HG03159 (cell line): Measurements from ENCODE around the gene SHROOM3.
A peak's percentile ranks its signal among the peaks of the same experiment; 100 is the strongest.
"Not testable (repeated sequence)": the region's sequence is repeated elsewhere in the genome, so short reads cannot be mapped to it uniquely, and the experiment has no call there.

ENCODE experiments used
- ATAC-seq: cut with Tn5 transposase; IDR thresholded peaks from one replicate; pipeline ENCODE4 v1.9.1; 2021; ENCODE audit warnings: mild to moderate bottlenecking, moderate library complexity; ENCODE audit not compliant: unreplicated experiment

SHROOM3 gene

DNA sequence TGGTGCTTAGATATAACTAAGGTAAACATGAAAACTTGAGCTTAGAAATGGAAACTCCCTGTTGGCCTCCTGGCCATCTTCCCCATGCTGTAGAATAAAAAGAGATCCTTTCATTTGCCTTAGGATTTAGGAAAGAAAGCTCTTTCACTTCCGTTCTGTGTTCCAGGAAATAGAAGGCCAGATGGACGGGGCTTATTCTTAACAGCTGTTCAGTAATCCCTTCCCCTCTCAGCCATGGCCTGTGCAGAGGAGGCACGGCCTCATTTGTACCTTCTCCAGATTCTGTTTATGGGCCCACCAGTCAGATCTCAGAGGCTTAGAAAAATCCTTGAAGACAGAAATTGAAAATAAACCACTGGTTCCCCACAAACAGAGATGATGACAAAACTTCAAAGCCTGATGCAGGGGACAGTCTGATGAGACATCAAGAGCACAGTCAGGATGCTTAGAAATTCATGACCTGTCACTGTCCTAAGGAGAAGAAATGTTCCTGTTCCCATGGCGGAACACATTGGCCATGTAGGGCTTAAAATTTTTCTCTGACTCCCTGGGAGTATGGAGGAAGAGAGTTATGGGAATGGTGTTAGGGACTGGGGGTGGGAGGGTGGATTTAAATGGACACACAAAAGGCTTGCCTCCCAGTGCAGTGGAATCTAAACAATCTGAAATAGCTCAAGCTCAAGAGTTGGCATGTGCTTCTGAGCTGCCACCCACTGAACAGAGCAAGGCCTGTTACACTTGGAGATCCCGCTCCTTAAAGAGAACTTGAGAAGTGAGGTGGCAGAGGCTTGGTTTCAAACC lies 274.1 kb downstream of the SHROOM3 start:
- ATAC-seq: no peak

DNA sequence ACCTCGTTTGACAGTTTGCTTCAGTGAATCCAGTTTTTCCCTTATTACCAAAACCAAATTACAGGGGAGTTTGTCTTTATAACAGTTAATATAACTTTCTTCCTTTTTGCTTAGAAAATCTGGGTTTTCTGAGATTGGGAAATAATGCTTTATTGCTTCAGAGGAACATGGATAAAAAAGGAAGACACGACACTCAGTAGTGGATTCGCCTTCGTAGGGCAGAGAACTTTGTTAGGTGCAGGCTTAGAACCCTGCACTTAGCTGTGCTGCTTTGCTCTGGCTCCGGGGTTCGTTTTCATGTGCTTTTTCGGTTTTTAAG lies 274.7 kb downstream of the SHROOM3 start:
- ATAC-seq: no peak

DNA sequence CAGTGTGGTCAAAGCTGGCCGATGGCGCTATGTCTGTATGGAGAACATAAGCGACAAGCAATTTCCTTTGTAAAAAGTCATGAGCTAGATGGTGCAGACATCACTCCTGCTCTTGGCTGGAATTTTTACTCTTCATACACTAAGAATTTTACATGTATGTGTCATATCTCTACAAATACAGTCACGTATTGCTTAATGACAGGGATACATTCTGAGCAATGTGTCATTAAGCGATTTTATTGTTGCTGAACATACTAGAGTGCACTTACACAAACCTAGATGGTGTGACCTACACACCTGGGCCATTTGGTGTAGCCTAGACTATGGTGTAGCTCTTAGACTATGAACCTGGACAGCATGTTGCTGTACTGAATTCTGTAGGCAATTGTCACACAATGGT lies 277.5 kb downstream of the SHROOM3 start:
- ATAC-seq: no peak

DNA sequence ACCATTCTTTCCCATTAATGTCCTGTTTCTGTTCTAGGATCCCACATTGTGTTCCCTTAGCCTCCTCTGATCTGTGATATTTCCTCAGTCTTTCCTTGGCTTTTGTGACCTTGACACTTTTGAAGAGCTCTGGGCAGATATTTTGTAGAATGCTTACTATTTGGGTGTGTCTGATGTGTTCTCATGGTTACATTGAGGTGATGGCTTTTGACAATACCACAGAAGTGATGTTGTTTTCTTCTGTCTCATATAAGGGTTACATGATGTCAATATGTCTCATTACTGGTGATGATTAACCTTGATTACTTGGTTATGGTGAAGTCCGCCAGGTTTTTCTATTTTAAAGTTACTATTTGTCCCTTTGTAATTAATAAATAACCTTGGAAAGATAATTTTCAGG lies 279.2 kb downstream of the SHROOM3 start:
- ATAC-seq: peak; percentile 65

DNA sequence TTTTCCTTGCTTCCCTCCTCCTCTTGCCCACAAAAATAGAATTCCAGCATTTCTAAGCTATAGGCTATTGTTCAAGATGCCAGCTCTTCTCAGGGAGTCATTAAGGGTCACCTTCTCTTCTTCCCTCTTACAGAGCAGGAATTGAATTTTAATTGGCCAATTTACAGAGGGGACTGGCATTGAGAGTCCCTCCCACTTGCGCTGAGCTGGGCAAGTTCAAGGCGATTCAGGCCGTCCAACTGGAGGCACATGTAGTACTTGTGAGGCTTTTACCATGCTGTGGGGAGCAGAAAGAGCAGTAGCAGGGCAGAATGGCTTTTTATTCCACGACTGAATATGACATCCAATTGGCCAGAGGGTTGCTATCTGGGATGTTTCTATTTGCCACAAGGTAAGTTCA lies 281.0 kb downstream of the SHROOM3 start:
- ATAC-seq: no peak

DNA sequence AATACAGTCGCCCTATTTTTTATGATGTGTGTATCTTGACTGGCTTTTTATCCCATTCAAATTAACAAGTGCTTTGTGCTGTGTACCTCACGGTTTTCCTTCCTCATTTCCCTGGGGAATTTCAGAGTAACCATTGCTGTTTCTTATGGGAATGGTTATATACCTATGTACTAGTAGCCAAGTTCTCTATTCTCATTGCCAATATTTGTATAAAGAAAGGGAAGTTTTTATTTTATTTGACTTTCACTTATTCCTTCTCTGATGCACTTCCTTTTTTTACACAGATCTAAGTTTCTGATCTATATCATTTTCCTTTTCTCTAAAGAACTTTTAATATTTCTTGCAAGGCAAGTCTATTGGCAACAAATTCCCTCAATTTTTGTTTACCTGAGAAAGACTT lies 281.6 kb downstream of the SHROOM3 start:
- no peak for ATAC-seq

DNA sequence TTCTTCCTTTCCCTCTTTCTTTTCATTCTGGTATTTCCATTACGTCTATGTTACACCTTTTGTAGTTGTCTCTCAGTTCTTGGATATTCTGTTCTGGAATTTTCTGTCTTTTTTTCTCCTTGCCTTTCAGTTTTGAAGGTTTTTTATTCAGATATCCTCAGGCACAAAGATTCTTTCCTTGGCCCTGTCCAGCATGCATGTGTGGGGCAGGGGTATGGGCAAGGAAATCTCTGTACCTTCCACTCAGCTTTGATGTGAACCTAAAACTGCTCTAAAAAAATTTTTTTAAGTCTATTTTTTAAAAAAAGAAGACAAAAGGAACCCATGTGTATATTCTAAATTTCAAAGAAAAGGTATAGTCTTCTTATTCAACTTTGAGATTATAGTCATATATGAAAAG lies 282.4 kb downstream of the SHROOM3 start:
- ATAC-seq: no peak

DNA sequence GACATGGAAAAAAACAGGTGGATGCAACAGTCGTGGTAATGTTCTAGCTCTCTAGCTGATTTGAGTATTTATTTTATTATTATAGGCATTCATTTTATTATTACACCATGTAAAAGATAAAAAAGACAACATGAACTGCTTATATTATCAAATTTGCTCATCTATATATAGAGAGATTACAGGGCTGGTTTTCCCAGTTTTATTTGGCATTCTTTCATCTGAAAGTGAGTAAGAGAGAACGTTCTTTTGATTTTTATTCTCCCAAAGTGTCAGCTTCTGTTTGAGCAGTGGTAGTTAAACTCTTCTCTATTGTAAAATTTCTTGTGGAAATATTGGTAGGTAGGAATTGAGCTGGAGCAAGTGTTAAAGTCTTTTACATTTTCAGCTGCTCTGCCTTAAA lies 283.0 kb downstream of the SHROOM3 start:
- no peak for ATAC-seq

DNA sequence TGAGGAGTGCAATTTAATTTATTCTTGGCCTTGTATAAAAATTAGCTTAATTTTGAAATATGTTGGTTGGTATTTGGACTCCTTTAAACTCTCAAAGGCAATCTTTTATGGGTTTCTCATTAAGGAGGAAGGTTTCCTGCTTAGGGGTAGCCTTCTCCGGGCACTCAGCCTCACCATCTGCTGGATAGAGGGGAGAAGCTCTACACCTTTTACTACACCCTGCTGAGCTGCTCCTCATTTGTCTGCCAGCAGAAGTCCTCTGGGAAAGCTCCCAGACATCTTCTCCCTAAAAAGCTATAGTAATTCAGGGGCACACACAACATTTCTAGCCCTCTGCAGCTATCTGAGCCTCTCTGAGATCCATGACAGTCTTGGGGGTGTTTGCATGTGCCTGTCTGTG lies 283.8 kb downstream of the SHROOM3 start:
- no peak for ATAC-seq

DNA sequence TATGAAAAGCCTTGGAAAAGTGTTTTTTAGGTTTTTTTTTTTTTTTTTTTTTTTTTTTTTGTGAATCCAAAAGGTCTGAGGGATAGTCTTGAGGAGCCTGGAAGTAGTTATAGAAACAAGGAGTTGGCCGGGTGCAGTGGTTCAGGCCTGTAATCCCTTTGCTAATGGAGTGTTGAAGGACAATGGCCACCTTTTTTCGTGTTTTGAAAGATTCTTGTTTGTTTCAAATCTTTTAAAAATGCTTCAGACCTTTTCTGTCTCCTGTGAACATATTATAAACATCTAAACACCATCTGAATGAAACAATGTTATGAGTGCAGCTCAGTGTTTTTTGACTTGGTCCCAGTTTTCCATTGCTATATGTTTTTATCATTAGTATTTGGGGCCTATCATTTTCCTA lies 285.1 kb downstream of the SHROOM3 start:
- no peak for ATAC-seq

DNA sequence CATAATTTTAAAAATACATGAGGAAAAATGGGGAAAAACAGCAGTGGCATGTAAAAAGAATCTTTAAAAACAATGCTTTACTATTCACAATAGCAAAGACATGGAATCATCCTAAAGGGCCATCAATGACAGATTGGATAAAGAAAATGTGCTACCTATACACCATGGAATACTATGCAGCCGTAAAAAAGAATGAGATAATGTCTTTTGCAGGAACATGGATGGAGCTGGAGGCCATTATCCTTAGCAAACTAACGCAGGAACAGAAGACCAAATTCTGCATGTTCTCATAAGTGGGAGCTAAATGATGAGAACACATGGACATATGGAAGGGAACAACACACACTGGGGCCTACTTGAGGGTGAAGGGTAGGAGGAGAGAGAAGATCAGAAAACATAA lies 287.1 kb downstream of the SHROOM3 start:
- not testable (repeated sequence) for ATAC-seq

DNA sequence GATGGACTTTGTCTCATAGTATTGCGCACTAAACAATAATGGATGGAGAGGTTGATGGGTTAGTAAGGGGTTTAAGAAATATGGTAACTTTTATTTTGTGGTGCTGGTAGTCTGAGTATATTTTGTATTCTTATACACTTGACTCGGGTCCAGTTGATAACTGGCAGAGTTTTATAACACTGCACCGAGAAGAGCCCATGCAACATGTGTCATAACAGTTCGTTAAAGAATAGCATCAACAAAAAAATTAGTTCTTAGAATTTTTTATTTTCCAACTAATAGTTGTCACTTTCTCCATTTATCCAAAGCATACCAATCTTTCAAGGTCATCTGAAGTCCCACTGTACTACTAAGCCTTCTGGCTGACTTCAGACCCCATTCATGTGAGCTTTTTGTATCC lies 287.8 kb downstream of the SHROOM3 start:
- ATAC-seq: peak; percentile 15

DNA sequence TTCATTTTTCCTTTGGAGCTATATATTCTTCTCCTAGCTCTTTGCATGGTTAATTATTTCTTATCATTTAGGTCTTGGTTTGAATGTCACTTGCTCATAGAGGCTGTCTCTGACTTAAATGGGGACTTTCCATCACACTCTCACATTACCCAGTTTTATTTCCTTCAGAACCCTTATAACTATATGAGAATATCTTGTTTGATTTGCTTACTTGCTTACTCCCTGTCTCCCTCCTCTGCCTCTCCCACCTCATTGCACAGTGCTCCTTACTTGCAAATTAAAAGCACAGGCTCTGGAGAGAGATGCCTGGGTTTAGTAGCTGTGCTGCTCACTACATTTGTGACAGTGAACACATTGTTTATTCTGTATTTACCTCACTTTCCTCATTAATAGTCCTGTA lies 288.3 kb downstream of the SHROOM3 start:
- peak; percentile 66 for ATAC-seq

DNA sequence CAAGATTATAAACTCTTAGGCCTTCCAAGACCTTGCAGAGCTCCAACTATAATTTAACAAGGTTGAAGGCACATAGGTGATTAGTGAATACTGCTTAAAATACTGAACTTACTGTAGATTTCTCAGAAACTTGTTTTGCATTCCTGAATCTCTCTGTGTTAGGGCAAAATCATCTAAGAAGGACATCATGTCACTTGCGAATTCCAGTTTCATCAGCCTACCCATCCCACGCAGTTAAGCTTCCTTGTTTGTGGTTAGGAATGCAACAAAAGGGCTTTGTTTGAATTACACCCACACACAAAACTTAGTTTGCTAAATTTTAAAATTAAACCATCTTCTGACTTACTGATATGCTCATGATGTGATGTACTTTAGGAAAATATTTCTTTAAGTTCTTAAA lies 288.9 kb downstream of the SHROOM3 start:
- ATAC-seq: no peak

DNA sequence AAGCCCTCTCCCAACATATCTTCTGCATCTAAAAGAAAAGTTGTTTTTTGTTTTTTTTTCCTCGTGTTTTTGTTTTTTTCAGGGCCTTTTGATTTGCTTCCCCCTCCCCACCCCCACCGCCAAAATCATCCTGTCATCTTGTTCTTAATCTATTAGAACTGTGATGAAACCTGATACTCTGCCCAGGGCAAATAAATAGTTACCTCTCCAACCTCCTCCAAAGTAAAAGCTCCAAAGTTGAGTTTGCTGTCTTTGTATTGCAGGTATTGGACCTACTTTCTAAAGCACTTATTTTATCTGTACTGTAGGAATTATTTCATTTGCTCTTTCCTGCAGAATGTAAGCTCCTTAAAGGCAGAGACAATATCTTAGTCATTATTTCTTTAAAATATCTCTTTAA lies 290.0 kb downstream of the SHROOM3 start:
- ATAC-seq: no peak

DNA sequence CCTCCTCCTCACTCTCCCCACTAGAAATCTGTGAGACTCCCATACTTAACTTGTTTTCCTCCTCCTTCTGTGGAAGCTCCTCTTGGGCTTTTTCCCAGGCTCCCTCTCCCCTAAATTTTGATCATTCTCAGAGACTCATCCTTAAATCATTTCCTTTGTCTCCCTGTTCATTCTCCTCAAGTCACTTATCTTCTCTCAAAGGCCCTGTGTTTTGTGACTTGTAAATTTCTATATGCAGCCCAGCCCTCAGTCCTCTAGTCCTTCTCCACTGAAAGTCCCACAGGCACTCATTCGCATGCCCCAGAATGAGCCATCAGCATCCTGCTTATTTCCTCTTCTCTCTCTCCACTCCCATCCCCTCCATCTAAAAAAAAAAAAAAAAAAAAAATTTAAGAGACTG lies 291.1 kb downstream of the SHROOM3 start:
- no peak for ATAC-seq

DNA sequence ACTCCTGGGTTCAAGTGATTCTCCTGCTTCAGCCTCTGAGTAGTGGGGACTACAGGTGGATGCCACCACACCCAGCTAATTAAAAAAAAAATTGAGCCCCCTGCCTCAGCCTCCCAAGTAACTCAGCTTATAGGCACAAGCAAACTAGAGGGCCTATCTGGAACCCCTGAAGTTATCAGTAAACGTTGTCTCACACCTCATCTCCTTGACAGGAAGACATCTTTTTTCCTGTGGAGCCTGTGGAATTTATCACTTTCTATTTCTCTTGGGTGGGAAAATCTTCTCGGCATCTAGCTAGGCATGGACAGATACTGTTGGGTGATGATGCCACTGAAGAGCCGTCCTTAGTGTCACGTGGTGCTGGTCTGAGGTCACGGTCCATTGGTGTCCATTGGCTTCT lies 291.6 kb downstream of the SHROOM3 start:
- no peak for ATAC-seq

DNA sequence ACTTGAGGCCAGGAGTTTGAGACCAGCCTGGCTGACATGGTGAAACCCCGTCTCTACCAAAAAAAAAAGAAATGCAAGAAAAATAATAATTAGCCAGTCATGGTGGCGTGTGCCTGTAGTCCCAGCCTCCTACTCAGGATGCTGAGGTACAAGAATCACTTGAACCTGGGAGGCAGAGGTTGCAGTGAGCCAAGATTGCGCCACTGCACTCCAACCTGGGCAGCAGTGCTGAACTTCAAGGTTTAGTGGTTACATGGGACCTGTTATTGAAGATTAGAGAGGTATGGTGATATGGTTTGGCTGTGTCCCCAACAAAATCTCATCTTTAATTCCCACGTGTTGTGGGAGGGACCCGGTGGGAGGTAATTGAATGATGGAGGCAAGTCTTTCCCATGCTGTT lies 292.9 kb downstream of the SHROOM3 start:
- not testable (repeated sequence) for ATAC-seq

DNA sequence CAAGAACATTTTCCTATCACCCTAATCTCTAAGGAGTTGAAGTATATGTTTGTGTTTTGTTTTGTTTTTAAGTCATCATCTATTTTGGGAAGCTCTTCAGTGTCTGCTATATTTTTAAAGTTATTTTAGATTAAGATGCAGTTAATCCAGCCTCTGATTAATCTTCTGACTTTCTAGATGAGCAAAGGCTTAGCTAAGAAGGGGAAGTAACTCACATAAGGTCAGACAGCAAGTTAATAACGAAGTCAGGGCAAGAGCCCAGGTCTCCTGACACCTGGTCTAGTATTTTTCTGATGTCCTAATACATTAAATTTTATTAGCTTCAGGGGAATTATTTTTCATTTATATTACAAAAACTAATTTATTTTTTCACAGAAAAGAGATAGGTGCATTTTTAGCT lies 294.4 kb downstream of the SHROOM3 start:
- peak; percentile 63 for ATAC-seq

DNA sequence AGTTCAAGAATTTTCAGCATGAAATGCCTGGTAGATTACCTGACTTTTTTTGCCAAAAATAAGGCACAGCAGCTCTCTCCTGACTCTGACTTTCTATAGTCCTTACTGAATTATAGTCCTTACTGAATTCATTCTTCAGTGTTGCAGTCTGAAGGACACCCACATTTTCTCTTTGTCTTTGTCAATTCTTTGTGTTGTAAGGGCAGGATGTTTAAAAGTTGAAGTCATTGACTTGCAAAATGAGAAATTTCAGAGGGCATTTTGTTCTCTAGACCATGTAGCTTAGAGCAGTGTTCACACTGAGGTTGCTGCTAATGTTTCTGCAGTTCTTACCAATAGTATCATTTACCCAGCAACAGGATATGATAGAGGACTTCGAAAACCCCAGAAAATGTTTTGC lies 295.0 kb downstream of the SHROOM3 start:
- ATAC-seq: no peak

DNA sequence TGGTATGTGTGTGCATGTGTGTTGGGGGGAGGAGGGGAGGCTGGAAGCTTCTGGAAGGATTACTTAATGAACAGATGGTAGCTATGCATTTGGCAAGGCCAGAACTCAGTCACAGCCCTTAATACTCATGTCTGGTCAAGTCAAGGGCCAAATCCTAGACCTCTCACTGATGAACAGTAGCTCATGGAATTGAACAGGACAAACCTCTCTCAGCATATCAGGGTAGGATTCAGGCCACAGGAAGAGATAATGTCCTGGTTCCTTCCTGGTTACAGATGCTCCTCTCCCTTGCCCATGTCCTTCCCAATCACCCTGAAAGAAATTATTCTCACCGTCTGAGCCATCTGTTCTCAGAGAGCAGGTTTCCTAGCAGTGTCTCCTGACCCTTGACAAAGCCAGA lies 297.2 kb downstream of the SHROOM3 start:
- no peak for ATAC-seq

DNA sequence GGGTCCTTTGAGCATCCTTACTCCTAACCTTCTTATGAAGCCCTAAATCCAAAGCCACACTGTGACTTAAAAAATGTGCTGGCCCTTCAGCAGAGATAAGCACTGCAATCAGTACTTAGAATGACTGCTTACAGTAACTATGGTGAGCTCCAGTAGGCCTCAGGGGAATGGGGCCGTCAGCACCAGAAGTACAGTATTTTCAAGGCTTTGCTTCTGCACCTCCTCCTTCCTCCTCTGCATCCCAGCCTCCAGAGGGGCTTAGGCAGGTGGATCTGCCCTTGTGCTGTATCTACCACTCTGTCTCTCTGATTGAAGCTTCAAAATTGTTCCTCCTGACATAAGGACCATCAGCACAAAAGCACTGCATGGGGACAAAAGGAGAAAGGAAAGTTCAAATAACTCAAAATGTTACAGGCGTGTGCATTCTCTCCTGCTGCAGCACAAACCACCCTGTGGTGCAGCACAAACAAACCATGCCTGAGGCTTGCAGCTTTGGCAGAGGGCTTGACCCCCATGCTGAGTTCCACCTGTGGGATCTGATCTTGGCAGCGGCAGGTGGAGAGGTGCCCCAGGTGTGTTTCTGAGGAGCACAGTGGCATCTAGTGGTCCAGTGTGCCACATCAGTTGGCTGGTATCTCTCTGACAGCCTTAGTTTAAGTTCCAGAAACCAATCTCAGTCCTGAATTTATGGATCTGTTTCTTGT lies 298.2 kb downstream of the SHROOM3 start:
- no peak for ATAC-seq

DNA sequence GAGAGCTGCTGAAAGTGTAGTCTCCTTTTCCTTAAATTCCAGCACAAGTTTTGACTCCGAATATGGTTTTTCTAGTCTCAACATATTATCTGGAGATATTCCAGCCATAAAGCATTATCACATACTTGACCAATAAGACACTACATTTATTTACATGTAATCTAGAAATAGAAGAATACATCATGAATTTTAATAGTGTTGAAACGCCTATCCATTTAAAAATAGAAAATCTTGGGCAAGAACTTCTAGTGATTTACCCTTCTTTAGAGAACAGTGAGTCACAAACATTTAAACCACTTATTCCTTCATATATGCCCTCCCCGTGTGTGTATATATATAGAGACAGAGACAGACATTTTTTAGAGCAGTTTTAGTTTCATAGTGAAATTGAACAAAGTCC lies 301.4 kb downstream of the SHROOM3 start:
- ATAC-seq: no peak
